GM19238 (cell line): ENCODE results near the gene NDE1.
A peak's percentile ranks its signal among the peaks of the same experiment; 100 is the strongest.

Experiments used
- DNase-seq: peaks from one replicate; pipeline ENCODE4 v3.0.0; 2011; ENCODE audit warnings: low spot score; ENCODE audit not compliant: insufficient read length

The NDE1 gene

DNA sequence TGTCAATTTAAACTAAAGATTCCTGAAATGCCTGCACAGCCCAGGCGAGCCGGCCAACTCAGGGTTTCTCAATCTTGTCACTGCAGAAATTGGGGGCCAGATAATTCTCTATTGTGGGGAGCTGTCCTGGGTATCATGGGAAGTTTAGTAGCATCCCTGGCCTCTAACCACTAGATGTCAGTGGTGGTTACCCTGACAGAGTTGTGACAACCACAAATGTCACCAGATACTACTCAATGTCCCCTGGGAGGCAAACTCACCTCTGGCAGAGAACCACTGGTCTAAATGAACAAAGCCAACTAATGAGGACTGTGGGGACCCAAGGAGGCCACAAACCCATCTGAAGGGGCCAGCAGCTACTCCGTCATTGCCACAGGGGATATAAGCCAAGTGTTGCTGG is 115.8 kb downstream of the NDE1 start:
- peak; percentile 66 for DNase-seq

DNA sequence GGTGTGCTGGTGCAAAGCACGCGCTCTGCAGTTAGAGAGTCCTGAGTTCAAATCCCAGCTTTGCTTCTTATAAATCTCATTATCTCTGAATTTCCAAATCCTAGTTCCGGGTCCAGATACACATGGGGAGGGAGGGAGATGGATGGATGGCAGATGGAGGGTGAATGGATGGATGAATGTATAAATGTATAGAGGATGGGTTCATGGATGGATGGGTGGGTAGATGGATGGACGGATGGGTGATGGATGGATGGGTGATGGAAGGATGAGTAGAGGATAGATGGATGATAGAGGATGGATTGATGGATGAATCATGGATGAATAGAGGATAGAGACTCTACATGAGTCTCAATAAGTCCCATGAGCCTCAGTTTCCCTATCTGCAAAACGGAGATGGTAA is 116.9 kb downstream of the NDE1 start:
- no peak for DNase-seq

DNA sequence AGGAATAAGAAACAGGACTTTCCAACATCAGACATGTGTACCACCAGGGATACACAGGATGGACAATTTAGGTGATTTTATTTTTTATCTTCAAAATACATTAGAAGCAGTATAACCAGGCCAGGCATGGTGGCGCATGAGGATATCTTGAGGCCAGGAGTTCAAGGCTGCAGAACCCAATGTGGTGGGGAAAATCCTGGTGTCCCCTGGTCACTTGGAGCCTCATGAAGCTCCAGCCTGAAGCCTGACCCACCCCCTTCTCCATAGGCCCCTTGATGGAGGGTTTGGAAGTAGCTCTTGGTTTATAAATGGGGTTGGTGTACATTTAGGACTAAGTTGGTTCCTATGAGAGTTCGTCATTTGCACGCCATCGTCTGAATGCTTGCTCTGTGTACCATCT is 118.2 kb downstream of the NDE1 start:
- DNase-seq: no peak

DNA sequence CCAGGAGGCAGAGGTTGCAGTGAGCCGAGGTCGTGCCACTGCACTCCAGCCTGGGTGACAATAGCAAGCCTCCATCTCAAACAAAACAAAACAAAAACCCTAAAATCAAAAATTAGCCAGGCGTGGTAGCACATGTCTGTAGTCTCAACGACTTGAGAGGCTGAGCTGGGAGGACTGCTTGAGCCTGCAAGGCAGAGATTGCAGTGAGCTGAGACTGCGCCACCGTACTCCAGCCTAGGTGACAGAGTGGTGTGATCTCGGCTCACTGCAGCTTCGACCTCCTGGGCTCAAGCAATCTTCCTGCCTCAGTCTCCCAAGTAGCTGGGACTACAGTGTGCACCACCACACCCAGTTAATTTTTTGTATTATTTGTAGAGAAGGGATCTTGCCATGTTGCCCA is 119.2 kb downstream of the NDE1 start:
- no peak for DNase-seq

DNA sequence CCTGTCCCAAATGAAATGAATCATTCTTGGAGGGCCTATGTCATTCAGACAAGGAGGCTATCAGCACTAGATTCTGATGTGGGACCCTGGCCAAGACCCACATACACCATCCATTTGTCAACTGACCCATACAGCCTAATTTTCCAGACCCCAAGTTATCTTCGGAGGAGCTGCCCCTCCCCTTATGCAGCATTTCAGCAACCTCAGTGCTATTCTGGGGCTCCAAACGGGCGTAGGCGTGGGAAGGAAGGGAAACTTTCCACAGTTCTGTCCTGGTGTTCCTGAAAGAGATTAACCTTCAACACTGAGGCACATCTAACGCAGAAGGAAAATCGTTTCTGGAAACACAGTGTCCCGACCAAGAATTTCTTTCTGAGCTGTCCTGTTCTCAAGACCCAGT is 120.1 kb downstream of the NDE1 start:
- DNase-seq: no peak

DNA sequence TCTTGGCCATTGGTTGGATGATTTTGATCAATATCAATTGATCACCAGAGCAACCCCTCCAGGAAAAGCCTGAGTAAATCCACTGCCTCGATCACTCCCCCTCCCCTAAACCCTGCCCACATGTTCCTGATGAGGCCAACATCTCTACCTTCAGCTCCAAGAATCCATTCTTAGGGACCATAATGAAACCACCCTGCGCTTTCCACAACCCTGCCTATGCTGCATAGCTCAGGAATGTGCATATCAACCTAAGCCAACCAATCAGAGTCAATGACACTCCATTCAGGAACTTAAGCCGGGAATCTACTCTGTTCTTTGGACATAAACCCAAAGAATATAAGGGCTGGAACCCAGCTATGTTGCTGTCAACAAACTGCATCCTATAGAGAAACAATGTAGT is 120.5 kb downstream of the NDE1 start:
- no peak for DNase-seq

DNA sequence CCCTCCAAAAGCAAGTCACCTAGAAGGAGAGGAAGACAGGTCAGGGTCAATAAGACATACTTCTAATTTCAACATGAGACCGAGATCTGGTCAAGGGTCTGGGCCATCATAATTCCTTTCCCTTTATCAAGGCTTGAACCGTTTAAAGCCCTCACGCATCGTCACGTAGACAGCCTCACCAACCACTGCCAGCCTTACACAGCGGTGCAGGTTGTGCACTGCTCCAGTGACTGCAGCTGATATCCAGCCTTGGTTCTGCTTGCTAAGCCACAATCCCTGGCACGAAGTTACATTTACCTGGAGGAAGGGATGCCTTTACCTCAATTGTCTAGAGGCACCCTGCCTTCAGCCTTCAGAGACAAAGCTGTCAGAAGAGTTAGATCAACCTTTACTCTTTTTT is 121.6 kb downstream of the NDE1 start:
- no peak for DNase-seq

DNA sequence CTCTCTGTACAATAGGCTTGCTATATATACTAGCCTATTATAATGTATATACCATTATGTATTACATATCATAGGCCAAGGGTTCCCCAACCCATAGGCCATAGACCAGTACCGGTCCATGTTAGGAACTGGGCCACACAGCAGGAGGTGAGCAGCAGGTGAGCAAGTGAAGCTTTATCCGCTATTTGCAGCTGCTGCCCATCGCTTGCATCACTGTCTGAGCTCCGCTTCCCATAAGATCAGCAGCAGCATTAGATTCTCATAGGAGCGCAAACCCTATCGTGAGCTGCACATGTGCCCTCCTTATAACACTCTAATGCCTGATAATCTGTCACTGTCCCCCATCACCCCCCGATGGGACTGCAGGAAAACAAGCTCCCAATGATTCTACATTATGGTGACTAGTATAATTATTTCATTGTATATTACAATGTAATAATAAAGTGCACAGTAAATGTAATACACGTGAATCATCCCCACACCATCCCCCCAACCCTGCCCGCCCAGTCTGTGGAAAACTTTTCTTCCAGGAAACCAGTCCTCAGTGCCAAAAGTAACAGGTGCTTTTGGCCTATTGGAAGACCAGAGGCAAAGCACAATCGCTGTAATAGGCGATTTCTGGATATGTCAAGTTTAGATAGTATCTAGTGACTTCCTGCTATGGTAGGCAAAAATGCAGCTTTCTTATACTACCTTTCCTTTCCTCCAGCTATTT is 122.7 kb downstream of the NDE1 start:
- no peak for DNase-seq

DNA sequence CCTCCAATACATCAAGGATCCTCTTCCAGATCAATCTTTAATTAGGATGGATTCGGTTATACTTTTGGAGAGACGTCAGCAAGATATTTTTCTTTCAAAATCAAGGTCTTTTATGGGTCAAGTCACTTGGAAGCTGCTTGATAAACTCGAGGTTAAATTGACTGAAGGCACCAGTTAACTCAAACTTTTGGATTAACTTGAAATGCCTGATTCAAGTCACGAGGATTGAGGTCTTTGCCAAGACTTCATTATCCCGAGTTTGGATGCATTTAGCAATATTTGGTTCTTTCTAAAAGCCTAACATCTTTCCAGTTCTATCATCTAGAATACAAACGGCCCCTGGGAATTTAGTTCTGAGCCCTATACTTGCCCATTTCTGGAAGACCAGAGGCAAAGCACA is 123.9 kb downstream of the NDE1 start:
- no peak for DNase-seq

DNA sequence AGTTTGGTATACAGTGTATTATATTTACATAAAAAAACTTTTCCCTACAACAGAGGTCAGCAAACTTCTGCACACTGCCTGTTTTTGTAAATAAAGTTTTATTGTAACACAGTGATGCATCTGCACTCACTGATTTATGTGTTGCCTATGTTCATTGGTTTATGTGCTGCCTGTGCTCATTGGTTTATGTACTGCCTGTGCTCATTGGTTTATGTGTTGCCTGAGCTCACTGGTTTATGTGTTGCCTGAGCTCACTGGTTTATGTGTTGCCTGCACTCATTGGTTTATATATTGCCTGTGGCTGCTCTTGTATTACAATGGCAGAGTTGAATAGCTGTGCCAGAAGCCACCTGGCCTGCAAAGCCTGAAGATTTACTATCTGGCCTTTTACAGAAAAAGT is 125.2 kb downstream of the NDE1 start:
- DNase-seq: no peak

DNA sequence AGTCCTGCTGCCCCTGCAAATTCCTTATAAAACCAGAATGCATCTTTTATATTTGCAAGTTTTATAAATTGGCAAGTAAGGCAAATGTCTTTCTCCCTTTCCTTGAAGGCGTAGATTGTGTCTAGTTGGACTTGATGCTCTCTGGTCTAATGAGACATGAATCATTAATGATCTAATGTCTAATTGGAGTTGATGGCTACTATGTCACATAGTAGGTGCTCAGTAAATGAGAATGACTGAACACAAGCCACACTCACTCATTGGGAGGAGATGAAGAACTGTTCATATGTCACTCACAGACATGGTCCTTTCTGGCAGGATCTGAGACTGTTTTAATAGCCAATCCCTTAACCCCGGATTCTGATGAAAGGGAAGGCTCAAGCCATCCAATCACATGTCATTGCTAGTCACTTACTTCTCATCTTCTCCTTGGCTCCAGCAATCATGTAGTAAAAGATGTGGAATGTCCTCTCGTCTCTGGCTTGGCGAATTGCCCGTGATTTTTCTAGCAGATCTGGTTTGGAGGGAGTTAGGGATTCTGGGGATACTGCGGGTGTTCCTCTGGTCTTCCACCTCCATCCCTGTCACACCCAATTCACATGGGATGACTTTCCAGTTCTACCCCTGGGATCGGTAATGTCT is 125.7 kb downstream of the NDE1 start:
- DNase-seq: no peak
